ENCODE data around the gene GPR37.

Gene GPR37

GRCh38 chr7:124724079-124724478 is 41.5 kb downstream of the GPR37 start:
- no peak for DNase-seq

GRCh38 chr7:124723012-124723411 is 42.6 kb downstream of the GPR37 start:
- no peak for DNase-seq

DNA sequence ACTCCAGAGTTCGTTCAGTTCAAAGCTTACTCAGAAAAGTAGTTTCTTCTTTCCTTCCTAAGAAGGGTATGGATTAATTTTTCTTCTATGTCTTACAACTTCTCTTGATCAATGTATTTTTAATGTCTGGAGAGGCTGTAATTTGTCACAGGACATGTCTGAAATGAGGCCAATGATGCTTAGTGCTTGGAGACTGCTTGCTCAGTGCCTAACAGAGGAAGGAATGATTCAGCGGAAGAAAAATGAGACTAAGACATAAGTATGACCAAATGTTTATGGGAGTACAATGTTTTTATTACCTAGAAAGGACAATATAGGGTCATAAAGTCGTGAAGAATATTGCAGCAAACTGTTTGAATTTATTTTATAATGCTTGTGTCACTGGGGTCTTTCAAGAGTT is 43.3 kb downstream of the GPR37 start:
- no peak for DNase-seq

DNA sequence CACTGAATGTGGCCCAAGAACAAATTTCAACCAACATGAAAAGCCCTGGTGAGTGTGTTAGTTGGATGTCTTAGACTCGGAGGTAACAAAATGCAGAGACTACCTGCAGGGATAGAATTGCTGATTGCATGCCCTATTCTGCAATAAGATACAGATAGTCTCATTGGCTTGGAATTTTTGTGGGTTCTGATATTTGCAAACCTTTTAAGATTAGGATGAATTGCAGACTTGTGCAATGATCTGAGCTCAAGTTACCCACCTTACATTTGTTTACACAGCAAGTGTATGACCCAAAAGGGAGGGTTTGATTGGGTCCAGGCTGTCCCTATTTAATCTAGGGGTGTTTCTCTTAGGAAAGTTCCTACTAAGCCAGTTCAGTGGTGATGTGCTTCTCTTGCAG is 45.4 kb downstream of the GPR37 start:
- DNase-seq, result no peak

DNA sequence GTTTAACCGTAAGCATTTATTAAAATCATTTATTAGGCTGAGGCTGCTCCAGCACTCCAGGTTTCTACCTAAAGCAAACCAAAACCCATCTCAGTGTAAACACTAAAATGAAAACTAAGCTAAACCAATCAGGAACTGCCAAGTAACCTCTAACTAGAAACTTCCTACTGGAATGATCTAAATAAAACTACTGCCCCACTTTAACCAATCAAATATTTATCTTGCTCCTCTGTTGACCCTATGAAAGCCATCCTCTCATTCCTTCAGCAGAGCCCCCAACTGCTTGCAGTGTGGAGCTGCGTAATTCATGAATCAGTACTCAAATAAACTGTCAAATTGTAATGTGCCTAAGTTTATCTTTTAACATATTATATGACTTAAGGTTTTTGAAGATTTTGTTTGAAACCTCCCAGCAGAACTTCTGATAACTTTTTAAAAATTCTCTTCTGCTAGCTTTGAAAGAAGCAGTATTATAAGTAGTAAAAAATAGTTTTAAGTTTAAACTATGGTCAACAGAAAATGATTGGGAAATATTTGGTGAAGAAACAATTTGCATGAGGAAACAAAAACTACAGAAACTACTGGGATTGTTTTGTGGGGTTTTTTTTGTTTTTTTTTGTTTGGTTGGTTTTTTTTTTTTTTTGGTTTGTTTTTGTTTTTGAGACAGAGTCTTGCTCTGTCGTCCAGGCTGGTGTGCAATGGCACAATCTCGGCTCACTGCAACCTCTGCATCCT is 47.4 kb downstream of the GPR37 start:
- no peak for DNase-seq

GRCh38 chr7:124716894-124717293 is 48.7 kb downstream of the GPR37 start:
- no peak for DNase-seq

DNA sequence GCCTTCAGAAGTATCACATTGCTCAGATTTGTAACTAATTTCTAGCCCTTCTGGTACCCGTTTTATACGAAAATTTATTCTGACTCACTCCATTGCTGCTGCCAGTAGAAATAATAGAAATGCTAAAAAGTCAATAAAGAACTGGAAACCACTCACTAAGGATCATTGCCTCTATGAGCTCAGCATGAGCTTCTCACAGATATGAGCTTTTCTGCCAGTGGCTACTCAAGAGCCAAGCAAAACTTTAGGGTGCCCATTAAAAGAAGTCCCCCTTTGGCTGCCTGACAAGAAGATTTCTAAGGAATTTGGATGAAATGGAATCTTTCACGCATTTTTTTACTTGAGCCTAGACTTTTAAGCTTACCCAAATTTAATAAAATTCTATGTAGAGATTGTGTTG is 52.5 kb downstream of the GPR37 start:
- DNase-seq, result no peak

DNA sequence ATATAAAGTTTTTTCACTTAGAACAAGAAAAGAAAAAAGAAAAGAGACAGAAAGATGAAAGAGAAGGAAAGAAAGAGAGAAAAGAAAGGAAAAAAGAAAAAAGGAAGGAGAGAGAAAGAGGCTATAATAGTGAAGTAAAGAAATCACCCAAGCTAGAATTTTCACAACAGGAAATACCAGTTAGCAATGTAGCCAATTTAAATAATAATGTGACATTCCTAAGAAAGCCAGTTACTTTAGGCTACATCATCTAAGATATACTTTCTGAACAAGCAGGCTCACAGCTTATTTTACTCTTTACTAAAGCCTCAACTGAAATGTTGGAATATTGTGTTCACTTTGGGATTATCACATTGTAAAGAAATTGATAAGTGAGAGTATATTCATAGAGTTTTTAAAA is 53.6 kb downstream of the GPR37 start:
- no peak for DNase-seq

GRCh38 chr7:124702385-124702784 is 63.2 kb downstream of the GPR37 start:
- DNase-seq, result no peak

DNA sequence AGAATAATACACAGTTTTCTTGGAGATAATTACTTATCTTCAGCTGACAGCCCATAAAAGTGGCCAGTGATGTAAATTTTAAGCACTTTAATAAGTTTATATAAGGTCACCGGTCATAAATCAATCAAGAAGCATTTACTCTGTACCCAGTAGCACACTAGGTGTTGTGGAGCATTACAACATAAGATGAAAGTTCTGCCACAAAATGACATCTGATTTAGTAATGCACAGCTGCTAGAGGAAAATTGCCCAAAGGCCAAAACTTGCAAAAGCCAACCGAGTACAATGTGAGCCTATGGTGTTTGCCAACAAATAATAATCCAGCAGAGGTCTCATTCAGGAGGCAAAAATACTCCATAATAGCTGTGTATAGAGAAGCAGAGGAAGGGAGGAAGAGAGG is 63.6 kb downstream of the GPR37 start:
- DNase-seq, result no peak

- DNase-seq, result no peak
Observed at GRCh38 chr7:124700655-124701054, 64.9 kb downstream of the GPR37 start.

GRCh38 chr7:124698964-124699363 is 66.6 kb downstream of the GPR37 start:
- DNase-seq, result no peak

GRCh38 chr7:124697746-124698145 is 67.8 kb downstream of the GPR37 start:
- no peak for DNase-seq
